NCI-H128 (cell line): ENCODE data around the gene CFAP74.

ENCODE experiments used
- DNase-seq: peaks from one replicate; lab custom pipeline; 2025; ENCODE audit not compliant: unreplicated experiment; lab: John Stamatoyannopoulos, UW

The CFAP74 gene

DNA sequence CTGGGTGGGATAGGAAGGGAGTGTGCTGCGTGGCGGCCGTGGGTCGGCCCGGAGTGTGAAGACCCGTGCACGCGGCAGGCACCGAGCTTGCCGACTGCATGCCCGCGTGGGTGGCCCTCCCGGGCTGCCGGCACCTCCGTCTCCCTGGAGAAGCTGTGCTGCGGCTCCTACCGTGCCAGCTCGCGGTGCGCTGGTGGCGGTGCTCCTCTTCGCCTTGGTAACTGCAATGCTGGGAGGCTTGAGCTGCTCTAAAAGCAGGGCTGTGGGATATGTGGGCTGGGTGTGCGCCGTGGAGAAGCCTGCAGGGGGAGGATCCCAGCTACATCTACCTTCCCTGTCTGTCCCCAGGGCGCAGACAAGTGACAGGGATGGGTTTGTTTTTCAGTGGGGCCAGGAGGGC lies 18.0 kb upstream of the CFAP74 start:
- DNase-seq = no peak

GRCh38 chr1:2020310-2020655 lies 16.7 kb upstream of the CFAP74 start:
- no peak for DNase-seq

DNA sequence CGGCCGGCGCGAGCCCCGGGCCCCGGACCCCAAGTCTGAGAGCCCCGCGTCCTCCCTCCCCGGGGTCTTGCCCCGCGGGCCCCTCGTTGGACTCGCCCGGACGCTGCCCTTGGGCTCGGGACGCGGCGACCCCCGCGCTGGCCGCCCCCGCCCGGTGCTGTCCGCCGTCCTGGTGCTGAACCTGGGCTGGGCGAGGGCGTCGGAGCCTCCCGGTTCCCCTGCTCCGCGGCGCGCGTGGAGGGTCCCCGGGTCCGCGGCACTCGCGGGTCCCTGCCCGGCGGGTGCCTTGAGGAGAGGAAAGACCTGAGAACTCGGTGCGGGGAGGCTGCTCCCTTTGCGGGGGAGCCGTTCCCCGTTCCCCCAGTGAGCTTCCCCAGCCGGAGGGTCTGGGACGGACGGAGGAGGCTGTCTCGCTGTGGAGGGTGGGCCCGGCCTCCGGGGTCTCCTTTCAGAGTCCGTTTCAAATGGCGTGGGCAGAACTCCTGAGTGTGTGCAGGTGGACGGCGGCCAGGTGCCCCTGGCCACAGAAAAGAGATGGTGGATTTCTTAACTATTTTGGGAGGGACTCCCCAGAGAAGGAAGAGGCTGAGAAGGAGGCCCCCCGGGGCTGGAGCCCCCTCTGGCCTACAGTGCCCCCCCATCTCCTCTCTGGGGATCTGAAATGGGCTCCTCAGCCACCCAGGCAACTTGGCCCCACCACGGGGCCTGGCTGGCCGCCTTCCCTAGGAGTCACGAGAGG lies 16.2 kb upstream of the CFAP74 start:
- no peak for DNase-seq

DNA sequence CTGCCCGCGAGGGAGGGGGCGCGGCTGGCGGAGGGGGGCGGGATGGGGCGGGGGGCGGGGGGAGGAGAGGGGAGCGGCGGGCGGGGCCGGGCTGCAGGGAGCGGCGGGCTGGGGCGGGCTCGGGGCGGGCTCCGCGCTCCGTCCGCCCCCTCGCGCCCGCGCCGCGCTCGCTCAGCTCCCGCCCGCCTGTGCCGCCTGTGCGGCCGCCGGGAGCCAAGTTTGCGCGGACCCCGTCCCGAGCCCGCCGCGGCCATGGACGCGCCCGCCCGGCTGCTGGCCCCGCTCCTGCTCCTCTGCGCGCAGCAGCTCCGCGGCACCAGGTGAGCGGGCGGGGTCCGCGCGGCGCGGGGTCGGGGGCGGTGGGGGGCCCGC lies 15.6 kb upstream of the CFAP74 start, which contains the start of gene GABRD:
TSS of gene GABRD (plus strand) at position 174 of the 372 bp plus-strand sequence. CDS start at position 253, 79 bp downstream.
- DNase-seq = no peak

DNA sequence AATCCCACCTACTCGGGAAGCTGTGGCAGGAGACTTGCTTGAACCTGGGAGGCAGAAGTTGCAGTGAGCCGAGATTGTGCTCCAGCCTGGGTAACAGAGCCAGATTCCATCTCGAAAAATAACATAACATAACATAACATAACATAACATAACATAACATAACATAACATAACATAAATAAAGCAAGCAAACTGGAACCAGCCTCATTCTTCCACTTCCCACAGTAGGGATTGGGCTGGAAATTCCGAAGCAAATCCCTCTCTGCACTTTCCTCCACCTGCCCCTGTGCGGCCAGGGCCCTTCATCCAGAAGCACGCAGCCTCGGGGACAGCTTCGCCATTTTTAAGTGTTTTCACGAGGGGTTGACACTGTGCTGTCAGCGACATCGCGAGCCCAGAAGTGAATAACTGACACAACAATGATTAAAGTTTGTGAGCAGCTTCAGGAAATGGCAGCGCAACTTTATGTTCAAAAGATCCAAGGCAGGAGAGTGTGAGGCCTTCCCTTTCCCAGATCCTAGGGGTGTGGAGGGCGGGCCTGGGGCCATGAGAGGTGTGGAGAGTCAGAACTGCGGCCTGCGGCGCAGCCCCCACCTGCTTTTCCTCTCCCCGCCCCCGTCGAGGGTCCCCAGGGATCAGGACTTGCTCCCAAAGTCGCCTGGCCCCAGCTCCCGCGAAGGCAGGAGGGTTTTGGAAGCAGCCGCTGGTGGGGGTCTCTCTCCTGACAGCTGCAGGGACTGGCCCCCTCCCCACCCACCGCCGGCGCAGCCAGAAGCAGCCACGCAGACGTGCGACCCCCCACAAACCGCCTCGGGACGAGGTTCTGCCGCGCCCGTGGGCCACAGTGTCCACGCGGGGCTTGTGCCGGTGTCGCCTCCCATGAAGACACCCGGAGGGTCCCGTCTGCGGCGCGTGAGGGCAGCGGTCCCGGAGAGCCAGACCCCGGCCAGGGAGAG lies 14.9 kb upstream of the CFAP74 start:
- DNase-seq = no peak

- DNase-seq = no peak
Observed at GRCh38 chr1:2016123-2016522, 12.5 kb upstream of the CFAP74 start.

GRCh38 chr1:2014741-2015735 lies 11.5 kb upstream of the CFAP74 start:
- no peak for DNase-seq

DNA sequence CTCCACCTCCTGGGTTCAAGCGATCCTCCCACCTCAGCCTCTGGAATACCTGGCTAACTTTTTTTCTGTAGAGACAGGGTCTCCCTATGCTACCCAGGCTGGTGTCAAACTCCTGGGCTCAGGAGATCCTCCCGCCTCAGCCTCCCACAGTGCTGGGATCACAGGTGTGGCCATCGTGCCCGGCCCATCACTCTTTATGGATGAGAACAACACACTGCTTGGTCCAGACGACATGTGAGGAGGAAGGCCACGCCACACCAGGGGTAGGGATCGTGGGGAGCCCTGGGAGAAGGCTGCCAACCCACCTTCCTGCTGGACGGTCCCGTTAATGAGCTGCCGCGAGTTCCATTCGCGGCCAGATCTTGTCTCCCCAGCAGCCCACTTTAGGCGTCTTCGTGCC lies 10.6 kb upstream of the CFAP74 start:
- DNase-seq = no peak

GRCh38 chr1:2009101-2010053 lies 5.8 kb upstream of the CFAP74 start:
- no peak for DNase-seq

GRCh38 chr1:2004856-2005255 lies 1.3 kb upstream of the CFAP74 start:
- no peak for DNase-seq

DNA sequence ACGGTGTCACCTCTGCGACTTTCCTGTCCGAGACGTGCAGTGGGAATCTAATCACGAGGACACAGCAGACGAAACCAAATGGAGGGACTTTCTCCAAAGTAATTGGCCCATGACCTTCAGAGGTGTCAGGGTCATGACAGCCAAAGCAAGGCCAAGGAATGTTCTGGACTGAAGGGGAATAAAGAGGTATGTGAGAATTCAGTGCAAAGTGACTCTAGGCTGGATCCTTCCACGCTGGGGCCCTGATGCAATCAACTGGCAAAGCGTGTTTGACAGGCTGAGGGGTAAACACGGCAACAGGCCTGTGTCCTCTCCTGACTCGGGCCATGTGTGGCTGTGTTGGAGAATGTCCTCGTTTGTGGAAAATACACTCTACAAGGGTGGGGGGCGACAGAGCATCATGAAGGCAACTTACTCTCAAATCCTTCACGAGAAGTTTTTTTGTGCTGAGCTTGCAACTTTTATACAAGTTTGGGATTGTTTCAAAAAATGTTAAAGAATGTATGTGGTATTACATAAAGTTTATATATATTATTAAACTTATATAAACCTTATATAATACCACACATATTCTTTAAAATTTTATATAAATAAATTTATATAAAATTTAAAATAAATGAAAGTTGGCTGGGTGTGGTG lies 1.7 kb downstream of the CFAP74 start:
- no peak for DNase-seq

- no peak for DNase-seq
Observed at GRCh38 chr1:2000850-2001249, 2.7 kb downstream of the CFAP74 start.

DNA sequence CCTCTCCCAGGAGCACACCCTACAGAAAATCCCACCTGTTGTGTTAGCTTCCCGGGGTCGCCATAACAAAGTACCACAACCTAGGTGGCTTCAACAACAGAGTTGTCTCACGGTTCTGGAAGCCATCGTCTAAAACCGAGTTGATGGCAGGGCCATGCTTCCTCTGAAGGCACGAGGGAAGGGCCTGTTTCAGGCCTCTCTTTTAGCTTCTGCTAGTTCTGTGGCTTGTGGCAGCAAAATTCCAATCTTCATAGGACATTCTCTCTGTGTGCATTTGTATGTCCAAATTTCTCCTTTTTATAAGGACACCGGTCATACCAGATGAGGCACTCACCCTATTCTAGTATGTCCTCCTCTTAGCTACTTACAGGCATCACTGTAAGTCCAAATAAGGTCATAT lies 3.2 kb downstream of the CFAP74 start:
- DNase-seq = no peak

- DNase-seq = no peak
Observed at GRCh38 chr1:1997576-1997975, 6.0 kb downstream of the CFAP74 start.

DNA sequence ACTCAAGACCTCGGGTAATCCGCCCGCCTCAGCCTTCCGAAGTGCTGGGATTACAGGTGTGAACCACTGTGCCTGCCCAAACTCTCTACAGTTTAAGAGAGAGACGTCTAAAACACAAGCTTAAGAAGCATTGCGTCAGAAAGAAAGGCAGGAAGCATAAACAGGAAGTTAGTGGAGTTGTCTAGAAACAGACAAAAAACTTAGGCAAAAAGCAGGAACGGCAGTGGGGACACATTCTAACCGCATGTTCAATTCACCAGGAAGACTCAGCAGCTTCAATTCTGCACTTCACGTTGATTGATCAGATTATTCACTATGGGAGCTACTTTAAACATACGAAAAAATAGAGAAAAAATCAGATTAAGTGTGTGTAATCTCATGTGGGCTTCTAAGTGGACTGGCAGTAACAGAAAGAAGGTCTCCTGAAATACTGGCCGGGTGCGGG lies 7.4 kb downstream of the CFAP74 start:
- DNase-seq = no peak

- no peak for DNase-seq
Observed at GRCh38 chr1:1994536-1994935, 9.1 kb downstream of the CFAP74 start.

DNA sequence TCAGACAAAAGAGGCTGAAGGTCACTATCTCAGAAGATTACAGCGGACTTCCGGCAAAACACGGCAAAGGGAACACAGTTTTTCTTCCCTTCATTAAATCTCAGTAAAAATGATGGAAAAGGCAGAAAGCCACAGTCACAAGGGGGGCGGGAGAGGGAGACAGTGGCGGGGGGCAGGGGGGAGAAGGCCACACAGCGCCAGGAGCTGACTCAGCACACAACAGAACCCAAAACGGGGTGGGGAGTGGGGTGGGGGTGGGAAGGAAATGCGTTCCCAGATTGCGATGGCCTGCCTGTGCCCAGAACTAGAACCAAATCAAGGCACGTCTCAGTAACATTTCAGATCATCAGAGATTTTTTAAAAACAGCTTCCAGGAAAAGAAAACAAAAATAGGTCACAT lies 13.4 kb downstream of the CFAP74 start:
- DNase-seq = no peak

GRCh38 chr1:1989789-1990188 lies 13.8 kb downstream of the CFAP74 start:
- no peak for DNase-seq

DNA sequence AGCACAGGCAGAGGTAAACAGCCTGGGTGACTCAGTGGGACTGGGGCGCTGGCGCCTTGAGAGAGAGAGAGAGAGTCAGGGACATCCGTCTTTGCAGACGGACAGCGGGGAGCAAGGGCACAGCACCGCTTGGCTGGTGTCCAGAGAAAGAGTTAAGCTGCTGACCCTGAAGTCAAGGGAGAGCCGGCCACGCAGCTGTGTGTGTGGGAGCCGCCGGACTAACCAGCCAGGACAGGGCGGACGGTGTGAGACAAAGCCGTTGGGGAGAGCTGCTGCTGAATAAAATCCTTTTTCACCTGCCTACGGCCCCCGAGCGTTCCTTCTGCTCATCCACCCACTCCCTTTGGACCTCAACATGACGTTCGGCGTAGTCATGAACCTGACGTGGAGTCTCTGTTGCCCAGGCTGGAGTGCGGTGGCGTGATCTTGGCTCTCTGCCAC lies 14.5 kb downstream of the CFAP74 start:
- DNase-seq = no peak
